C4-2B (cell line): ENCODE results near the gene SRPK1.

ENCODE experiments used
- ZFX ChIP-seq: fragments of 450-650 bp; IDR thresholded peaks from 2 replicates; pipeline ENCODE4 v1.6.1; 2017
- TF ChIP-seq, protein P1 (sequence below): fragments of 450-650 bp; conservative IDR thresholded peaks from 2 replicates; pipeline ENCODE4 v1.5.1; 2017; ENCODE audit warnings: mild to moderate bottlenecking

DNA sequence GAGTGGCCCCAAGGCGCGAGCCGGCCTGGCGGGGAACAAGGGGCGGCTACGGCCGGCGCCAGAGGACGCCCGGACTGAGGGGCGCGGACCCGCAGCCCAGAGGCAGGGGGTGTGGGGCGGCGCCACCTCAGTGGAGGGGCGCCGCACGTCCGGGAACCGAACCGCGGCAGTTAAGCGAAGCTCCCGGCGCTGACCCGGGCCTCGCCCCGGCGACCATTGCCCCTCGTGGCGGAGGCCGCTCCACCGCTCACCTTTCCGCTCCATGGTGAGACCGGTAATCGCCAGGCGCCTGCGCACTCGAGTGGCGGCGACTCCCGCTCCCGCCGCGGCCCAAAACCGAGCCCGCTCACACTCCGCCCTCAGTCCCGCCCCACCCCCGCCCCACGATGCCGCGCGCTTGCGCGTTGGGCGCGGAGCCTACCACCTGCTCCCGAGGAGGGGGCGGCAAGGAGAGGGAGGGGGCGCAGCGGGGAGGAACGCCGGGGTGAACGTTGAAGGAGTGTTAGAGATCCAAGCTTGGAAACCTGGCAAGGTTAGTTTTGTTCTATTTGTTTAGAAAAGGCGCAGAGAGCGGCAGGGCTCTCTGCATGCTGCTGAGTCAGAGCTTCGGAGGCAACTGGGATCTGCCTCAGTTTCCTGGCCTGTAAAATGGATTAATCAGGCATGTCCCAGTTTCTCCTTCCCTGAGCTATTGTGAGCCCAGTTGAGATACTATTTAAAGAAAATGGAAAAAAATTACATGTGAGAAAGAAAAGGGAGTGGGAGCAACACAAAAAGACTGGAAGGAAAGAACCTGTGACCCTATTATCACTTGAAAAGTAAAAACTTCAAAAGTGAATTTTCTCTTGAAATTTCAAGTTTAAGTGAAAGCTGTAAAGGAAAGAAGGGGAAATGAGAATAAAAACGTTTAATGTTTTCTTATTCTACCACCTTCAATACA is at the start of gene SRPK1:
- TF ChIP-seq, protein P1, sequence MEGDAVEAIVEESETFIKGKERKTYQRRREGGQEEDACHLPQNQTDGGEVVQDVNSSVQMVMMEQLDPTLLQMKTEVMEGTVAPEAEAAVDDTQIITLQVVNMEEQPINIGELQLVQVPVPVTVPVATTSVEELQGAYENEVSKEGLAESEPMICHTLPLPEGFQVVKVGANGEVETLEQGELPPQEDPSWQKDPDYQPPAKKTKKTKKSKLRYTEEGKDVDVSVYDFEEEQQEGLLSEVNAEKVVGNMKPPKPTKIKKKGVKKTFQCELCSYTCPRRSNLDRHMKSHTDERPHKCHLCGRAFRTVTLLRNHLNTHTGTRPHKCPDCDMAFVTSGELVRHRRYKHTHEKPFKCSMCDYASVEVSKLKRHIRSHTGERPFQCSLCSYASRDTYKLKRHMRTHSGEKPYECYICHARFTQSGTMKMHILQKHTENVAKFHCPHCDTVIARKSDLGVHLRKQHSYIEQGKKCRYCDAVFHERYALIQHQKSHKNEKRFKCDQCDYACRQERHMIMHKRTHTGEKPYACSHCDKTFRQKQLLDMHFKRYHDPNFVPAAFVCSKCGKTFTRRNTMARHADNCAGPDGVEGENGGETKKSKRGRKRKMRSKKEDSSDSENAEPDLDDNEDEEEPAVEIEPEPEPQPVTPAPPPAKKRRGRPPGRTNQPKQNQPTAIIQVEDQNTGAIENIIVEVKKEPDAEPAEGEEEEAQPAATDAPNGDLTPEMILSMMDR = no peak
- TF ChIP-seq ZFX = no peak; the same call in none of the 2 replicates
